RPMI8226 (cell line): ENCODE results near the gene FRMD4A.

Experiments
- DNase-seq: peaks from one replicate; pipeline ENCODE4 v3.0.0-alpha.2; 2015

The FRMD4A gene

DNA sequence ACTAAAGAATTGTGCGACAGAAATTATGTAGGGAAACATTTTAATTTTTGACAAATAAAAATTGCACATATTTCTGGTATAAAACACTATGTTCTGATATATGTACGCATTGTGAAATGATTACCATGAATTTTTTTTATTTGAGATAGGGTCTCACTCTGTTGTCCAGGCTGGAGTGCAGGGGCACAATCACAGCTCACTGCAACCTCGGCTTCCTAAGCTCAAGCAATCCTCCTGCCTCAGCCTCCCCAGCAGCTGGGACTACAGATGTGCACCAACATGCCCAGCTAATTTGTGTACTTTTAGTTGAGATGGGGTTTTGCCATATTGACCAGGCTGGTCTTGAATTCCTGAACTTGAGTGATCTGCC lies 149.2 kb downstream of the FRMD4A start:
- no peak for DNase-seq

DNA sequence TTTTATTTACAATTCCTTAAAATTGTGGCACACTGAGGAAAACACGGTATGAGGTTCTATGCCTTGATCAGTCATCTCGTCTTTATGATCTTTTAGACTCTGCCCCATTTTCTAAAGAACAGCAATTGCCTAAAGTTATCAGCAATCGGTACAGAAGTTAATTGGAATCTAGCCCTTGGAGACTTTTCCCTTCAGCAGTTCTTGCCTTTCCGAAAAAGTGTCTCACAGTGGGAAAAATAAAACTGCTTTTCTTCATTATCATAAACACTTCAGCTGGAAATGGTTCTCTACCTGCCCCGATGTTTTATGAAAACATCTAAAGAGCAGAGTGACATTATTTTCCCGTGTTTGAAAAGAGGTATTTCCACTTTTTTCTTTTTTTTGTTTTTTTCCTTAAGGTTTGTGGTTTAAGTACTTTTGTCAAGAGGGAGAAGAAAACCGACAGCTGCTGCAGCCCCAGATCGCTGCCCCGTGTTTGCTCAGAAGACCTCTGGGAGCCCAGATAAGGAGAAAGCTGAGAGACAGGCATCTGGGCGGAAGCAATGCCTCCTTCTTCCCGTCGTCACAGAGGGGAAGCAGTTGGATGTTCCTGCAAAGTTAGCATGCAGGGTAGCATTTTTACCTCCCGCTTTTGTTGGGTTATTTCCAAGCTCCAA lies 149.7 kb downstream of the FRMD4A start:
- DNase-seq = no peak

DNA sequence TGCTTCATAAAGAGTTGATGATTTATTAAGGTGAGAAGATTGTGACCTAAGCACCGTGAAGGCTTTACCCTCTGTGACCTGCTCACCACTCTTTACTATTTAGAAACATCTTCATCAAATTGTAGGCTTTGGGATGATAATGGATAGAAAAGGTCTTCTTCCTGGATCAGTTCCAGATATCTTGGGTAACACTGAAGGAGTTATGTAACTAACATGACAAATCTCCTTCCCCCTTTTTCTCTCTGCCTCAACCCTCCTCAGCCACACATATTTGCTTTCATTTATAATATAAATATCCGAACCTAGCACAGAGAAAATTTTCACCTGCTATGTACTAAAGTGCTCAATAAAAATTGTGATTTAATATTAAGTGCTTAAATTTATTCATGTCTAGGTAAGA lies 151.5 kb downstream of the FRMD4A start:
- DNase-seq = no peak

DNA sequence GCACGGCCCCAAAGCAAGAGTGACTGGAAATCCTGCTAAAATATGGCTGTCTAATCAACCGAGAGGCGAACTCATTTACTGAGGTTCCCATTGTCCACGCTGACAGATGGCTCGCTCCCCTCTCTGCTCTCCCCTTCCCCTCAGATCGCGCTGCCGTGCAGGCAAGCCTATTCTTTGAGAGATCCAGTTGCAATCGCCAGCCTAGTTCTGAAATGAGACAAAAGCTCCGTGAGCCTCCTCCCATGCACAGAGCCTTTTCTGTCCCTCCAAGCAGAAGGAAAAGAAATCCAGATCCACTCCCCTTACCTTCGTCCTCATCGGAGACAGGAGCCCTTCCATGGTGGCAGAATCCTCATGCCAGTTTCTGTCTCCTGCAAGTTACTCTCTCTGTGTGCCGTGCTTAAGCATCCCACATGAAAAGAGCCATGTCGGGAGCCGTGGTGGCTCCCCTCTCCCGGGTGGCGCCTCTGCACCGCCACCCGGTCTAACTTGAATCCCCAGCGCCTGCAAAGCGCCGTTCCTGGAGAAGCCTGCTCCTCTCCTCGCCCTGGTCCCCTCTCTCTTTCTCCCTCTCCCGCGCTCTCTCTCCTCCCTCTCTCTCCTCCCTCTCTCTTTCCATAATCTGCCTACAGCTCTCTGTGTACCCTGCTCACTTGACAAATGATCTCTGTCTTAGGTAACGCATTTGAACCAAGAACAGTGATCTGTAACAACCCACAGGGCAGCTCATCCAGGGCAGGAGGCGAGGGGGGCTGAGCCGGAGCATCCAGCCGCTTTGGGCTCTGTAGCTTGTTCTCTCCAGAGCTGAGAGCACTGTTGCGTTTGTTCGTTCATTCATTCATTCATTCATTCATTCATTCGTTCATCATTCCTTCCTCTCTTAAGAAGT lies 156.8 kb downstream of the FRMD4A start:
- no peak for DNase-seq

DNA sequence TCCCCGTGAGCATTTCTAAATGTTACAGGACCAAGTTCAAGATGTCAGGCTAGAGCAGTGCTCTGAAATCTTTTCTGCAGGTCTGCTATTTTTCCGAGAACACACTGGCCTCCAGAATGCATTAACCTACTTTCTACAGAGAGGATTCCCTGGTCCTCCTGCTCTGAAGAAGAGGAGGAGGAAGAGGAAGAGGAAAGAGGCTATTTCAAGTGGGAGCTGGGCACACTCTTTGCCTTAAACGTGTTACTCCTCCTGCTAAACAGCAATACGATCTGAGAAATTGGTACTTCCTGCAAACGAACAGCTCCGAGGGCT lies 157.4 kb downstream of the FRMD4A start:
- no peak for DNase-seq

DNA sequence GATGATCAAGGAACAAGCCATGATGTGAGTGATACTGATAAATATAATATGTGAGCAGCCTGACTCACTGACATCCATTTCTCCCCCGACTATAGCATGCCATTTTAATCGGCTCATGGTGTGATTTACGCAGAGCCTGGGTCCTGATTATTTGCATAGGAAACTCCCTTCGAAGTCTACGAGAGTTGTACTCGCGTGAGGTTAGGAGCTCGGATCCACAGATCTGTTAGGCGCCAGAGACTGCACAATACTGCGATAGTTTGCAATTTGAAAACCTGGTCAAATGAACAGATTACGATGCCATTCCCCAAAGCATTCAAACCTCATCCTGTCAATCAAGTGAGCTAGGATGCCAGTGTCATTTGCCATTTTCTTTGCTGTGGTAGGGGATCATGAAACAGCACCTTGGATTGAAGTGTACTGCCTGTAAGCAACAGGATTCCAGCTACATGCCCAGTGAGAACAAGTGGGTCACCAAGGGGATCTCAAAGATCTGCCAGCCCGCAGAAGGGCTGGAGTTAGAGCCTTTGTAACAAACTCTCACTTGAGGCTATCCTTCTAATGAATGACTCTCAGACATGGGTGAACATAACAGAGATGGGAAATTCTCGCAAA lies 158.3 kb downstream of the FRMD4A start:
- no peak for DNase-seq

DNA sequence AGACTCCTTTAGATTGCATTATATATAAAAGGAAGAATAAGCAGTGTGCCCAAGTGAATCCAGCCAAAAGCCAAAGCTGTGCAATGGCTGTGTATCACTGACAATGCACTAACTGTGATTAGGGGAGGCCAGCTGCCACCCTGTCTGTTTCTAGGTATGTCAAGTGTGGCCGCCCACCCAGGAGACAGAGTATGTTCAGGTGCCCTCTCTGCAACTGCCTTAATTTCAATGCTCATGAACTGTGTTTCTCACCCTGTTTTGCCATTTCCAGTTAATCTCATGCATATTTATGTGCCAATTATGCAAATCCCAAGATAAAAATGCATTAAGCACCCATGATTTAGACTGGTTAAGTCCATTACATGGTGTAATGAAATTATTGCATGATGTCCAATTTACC lies 159.4 kb downstream of the FRMD4A start:
- no peak for DNase-seq

DNA sequence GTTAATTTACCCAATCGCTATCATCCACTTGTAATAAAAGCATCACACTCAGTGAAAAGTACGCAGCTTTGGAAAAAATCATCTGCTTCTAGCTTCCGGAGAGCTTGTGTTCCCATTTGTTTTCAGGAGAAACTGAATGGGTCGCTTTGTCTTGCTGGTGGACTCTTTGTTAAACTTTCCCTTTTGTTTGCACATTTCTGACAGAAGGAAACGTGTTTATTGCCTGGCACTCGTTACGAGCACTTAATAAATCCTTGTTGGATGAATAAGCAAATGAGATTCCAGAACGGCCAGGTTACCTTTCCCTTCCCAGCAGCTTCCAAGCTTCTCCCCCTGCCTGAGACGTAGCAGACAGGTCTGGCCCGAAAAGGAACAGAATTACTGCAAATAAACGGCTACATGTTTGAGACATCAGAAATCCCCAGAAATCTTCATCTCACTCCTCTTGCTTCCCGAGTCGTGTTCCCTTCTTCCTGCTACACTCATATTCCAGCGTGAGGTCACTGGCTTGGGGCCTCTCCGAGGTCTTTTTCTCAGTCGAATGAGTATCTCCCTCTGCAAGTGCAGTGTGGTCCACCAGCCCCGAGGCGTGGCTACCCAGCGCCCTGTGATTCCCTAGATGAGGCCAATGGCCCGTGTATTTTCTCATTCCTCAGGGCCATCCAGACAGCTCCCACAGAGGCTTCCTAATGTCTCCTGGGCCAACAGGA lies 167.2 kb downstream of the FRMD4A start:
- no peak for DNase-seq

DNA sequence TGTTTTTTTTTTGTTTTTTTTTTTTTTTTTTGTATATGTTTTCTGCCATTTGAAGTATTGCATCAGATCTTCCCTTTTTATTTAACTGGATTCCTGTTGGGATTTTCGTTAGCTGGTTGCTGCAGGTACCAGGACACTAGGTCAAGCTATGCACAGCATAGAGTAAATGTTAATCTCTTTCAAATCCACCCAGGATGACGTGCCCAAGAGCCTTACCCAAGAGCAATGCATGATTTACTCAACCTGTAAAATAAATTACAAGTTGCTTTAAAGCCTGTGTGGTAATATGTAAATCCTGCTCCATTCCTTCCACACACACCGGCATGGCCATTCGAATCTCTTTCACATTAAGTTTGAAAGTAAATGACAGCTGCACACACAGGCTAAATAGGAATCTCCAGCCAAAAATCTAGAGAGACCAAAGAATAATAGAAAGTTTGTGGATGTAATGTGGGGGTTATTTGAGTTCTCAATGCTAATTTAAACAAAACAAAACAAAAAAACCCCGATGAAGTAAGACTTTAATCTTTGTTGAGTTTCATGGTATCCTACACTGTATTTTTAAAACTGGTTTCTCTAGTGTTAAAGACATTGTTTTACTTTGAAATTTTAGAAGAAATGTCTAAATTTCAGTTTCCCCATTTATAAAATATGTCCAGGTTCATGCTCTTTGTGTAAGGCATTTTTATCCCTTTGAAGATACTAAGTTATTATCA lies 167.9 kb downstream of the FRMD4A start:
- DNase-seq = no peak

DNA sequence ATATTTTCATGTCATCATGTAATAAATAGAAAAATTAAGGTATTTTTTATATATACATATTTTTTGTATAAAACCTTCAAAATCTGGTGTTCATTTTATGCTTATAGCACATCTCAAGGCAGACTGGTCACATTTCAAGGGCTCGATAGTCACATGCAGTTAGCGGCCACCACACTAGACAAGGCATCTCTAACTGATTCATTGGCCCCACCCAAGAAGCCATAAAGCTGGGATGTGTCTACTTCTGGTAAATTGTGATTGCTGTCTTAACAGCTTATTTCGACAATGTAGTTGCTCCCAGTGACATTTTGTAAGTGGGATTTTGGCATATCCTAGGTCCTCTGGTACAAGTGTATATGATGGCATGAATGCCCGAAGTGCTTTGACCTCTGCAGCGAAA lies 168.7 kb downstream of the FRMD4A start:
- no peak for DNase-seq

DNA sequence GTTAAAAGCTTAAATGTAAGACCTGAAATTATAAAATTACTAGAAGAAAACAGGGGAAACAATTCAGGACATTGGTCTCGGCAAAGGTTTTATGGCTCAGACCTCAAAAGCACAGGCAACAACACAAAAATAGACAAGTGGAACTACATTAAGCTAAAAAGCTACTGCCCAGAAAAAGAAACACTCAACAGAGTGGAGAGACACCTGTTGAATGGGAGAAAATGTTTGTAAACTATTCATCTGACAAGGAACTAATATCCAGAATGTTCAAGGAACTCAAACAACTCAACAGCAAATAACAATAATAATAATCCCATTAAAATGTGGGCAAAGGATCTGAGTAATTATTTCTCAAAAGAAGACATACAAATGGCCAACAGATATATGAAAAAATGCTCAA lies 170.4 kb downstream of the FRMD4A start:
- DNase-seq = no peak

DNA sequence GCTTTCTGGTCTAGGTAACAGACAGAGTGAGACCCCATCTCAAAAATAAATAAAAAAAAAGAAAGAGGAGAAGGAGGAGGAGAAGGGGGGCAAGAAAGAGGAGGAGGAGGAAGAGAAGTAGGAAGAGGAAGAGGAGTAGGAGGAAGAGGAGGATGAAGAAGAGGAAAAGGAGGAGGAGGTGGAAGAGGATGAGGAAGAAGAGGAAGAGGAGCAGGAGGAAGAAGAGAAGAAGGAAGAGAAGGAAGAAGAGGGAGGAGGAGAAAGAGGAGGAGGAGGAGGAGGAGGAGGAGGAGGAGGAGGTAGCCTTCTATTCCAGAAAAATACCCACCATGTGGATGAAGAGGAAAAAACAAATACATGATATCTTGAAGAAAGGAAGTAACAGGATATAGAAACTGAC lies 172.1 kb downstream of the FRMD4A start:
- no peak for DNase-seq

DNA sequence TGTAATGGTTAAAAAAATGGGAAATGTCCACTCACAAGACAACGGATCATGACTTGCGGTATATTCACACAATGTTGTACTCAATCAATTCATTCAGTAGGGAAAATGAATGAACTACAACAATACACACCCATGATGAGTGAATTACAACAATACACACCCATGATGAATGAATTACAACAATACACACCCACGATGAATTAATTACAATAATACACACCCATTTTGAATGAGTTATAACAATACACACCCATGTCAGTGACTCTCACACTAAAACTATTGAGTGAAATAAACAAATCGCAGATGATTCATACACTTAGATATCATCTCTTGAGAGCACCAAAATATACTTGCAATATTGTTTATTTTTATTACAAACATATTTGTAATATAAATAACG lies 174.6 kb downstream of the FRMD4A start:
- DNase-seq = no peak

DNA sequence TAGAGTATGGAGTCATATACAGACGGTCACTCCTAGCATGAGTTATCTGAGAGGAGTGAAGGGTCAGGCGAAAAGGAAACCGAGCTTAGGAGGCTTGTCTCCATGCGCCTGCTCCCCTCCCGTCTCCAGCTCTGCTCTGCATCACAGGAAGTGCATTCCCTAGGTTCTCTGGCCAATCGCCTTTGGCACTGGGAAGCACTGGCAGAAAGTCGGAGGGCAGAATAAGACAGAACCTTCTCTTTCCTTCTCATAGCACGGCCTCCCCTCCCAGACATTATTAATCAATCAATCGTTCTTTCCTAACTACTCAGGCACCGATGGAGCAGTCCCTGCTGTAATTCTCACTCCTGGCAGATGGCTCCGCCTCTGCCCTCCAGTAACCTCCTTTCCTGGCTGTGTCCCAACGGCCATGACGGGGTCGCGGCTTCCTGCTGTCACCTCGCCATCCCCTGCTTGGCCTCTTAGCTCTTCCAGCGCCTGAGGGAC lies 177.1 kb downstream of the FRMD4A start:
- DNase-seq = no peak

DNA sequence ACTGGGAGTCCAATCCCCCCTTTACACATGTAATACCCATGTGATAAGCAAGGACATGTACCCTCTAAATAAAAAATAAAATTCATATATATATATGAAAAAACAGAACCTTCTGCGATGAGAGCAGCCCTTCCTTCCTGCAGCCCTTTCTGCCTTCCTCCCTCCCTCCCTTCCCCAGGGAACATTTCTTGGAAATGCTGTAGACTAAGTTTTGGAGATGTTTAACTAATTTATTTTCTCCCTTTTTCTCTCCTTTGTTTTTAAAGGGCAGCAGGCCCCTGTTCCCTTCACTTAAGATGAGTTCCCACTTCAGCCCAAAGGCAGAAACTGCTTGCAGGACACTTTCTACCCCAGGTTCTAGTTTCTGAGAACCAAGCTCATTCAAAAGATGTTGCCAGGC lies 179.2 kb downstream of the FRMD4A start:
- no peak for DNase-seq

DNA sequence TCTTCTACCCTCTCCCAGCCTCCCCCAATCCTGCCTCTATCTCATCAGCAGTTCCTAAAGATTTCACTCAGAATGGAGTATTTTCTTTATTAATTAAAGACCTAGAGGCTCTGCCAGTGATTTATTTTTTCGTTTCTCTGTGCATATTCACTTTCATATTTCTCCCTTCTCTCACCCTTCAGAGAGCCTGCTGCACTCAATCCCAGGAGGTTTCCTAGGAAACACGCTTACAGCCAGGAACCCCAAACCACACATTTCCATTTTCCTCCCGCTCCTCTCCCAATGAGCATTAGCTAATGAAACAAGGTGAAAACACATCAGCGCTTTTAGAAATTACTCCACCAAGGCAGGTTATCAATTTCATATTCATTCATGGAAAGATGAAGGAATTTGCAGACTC lies 180.2 kb downstream of the FRMD4A start:
- DNase-seq = no peak

DNA sequence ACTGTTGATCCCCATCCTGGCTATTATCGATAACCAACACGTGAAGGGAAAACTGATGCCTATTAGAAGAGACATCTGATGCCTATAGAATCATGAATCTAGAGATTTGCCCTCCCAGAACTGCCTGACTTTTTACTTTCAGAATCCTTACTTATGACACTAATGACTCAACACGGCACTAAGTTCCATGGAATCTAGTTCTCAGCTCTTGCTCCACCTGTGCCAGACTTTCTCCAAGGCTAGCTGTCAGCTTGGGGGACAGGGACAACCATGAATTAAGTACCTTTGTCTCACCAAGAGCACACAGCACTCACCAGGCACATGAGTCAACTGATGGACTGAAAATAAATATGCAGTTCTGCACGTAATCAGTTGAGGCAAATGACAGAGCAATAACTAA lies 184.2 kb downstream of the FRMD4A start:
- DNase-seq = no peak

DNA sequence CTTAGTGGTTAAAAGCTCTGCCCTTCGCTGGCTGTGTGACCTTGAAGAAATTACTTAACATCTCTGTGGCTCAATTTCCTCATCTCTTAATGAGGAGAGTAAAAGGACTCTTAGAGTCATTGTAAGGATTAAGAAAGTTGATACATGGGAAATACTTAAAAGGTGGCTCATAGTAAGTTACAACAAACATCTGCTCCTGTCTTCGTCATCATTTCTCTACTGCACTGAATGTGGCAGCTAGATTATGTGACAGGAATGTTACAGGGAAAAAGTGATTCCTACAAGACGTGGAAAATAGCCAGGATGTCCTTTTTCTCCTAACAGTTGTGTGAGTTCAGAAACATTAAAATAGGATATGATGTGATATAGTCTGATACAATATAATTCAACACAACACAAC lies 184.7 kb downstream of the FRMD4A start:
- DNase-seq = no peak

DNA sequence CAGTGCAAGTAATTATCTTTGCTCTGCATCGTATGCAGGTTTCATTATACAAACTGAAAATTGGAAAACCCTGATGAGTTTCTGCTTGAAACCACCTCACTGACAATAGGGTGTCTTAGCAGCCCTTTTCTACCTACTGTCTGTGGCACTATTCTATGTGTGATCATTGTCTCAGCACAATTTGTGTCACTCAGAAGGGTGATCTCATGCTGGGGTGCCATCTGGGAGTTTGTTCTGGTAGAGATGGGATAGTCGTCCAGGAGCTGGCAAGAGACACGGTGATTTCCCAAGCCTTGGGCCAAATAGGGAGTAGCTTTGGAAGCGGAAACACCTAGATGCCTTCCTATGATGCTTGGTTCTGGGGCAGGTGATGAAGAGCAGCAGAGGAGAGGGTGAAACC lies 186.3 kb downstream of the FRMD4A start:
- no peak for DNase-seq

DNA sequence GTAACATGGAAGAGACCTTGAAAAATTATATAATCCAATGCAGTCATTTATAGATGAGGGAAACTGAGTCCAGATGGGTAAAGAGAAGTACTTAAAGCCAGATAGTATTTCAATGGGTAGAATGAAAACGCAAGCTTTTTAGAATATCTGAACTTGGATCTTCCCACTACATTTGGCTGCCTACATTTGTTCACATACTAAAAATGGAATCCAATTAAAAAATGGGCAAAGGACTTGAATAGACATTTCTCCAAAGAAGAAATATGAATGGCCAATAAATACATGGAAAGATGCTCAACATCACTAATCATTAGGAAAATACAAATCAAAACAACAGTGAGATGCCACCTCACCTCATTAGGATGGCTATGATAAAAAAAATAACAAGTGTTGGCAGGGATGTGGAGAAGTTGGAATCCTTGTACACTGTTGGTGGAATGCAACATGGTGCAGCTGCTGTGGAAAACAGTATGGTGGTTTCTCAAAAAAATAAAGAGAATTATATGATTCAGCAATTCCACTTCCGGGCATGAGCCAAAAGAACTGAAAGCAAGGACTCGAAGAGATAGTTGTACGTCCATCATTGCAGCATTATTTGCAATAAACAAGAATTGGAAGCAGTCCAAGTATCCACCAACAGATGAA lies 188.0 kb downstream of the FRMD4A start:
- DNase-seq = no peak

DNA sequence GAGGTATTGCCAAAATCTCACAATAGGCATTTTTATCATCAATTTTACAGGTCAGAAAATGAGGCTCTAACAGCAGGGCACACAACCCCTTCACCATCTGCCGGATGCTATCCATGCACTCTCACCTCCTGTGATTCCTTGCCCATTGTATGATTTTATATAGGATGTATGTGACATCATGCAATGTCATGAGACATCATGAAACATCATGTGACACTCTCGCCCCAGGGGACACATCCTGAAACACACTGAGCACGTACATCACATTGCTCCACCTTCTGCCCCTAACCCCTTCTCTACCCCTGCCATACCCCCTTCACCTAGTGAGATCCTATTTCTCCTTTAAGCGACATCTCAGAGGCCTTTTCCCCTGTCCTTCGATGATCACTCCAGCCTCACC lies 189.4 kb downstream of the FRMD4A start:
- no peak for DNase-seq

DNA sequence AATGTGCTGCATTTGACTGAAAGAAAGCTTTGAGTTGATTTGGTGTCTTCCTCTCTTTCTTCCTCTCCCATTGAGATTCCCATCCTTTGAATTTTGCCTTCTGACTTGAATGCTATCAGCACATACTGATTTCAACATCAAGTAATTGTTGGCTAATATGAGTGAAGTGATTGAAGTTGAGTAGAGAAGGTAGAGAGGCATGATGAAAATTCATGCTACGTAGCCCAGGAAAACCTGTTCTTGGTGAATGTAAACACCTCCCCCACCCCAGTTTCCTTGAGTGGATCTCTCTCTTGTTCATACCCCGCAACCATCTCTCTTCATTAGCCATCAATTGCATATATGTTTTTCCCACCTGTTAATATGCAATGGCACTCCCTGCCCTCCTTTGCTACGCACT lies 193.3 kb downstream of the FRMD4A start:
- DNase-seq = no peak
